WTC11 (cell line): Measurements from ENCODE around the gene RXRA. TPM values are rescaled to one million over a fixed set of nuclear protein-coding genes. Genes with fewer than 3 reads are reported as not detected.

Source experiments
- ATAC-seq: fragments of 200-7000 bp; cut with Tn5 transposase; 2 replicates; pipeline ENCODE4 v1.10.0; 2021; ENCODE audit warnings: mild to moderate bottlenecking, moderate library complexity
- CTCF ChIA-PET: fragments of 300-600 bp; sonication (Branson Sonifier 250); formaldehyde crosslinking; loops from one replicate; lab custom pipeline; 2021; ENCODE audit warnings: antibody characterized with exemption; lab: Charles Lee
- POLR2A ChIA-PET: fragments of 350-600 bp; sonication (Branson Sonifier 250); formaldehyde crosslinking; loops from one replicate; lab custom pipeline; 2021; ENCODE audit warnings: antibody characterized with exemption; lab: Charles Lee
- DNase-seq: peaks from one replicate; pipeline ENCODE4 v3.0.0; 2021; ENCODE audit warnings: low spot score
- H3K27ac Mint-ChIP-seq: 2 replicates; pipeline ENCODE4 v1.8.0; 2021; ENCODE audit warnings: mixed read lengths
- H3K27me3 Mint-ChIP-seq: 2 replicates; pipeline ENCODE4 v1.8.0; 2021; ENCODE audit warnings: low read depth, mild to moderate bottlenecking, moderate library complexity, mixed read lengths
- H3K36me3 Mint-ChIP-seq: 2 replicates; pipeline ENCODE4 v1.8.0; 2021; ENCODE audit warnings: mixed read lengths
- H3K4me1 Mint-ChIP-seq: 2 replicates; pipeline ENCODE4 v1.8.0; 2022; ENCODE audit warnings: mixed read lengths
- H3K4me3 Mint-ChIP-seq: 2 replicates; pipeline ENCODE4 v1.8.0; 2021; ENCODE audit warnings: mild to moderate bottlenecking, moderate library complexity, mixed read lengths
- H3K9me3 Mint-ChIP-seq: 2 replicates; pipeline ENCODE4 v1.8.0; 2021; ENCODE audit warnings: mixed read lengths
- CREB1 ChIP-seq: sonication (generic); formaldehyde crosslinking; IDR thresholded peaks from 2 replicates; pipeline ENCODE4 v1.8.0; 2023; ENCODE audit warnings: mild to moderate bottlenecking, missing genetic modification reagents
- FOXK1 ChIP-seq: sonication (generic); formaldehyde crosslinking; IDR thresholded peaks from 2 replicates; pipeline ENCODE4 v1.8.0; 2022; ENCODE audit warnings: mild to moderate bottlenecking, moderate library complexity, missing genetic modification reagents
- JUN ChIP-seq: sonication (generic); formaldehyde crosslinking; IDR thresholded peaks from 2 replicates; pipeline ENCODE4 v1.8.0; 2023; ENCODE audit warnings: mild to moderate bottlenecking, missing genetic modification reagents
- MYBL2 ChIP-seq: sonication (generic); formaldehyde crosslinking; IDR thresholded peaks from 2 replicates; pipeline ENCODE4 v1.8.1; 2023; ENCODE audit warnings: mild to moderate bottlenecking, moderate library complexity, missing genetic modification reagents
- NFYB ChIP-seq: sonication (generic); formaldehyde crosslinking; conservative IDR thresholded peaks from 2 replicates; pipeline ENCODE4 v1.8.0; 2022; ENCODE audit warnings: low read depth, missing genetic modification reagents
- RELA ChIP-seq: sonication (generic); formaldehyde crosslinking; IDR thresholded peaks from 2 replicates; pipeline ENCODE4 v1.8.1; 2022; ENCODE audit warnings: missing genetic modification reagents, mild to moderate bottlenecking, borderline replicate concordance
- RORB ChIP-seq: fragments of 250-450 bp; sonication (Bioruptor Pico); IDR thresholded peaks from 2 replicates; pipeline ENCODE4 v1.9.0; 2021; ENCODE audit warnings: mild to moderate bottlenecking
- SMAD3 ChIP-seq: sonication (generic); formaldehyde crosslinking; IDR thresholded peaks from 2 replicates; pipeline ENCODE4 v1.8.0; 2022; ENCODE audit warnings: missing genetic modification reagents, mild to moderate bottlenecking, borderline replicate concordance
- SP1 ChIP-seq: sonication (generic); formaldehyde crosslinking; conservative IDR thresholded peaks from 2 replicates; pipeline ENCODE4 v1.8.1; 2022; ENCODE audit warnings: missing genetic modification reagents
- TP53 ChIP-seq: sonication (generic); formaldehyde crosslinking; IDR thresholded peaks from 2 replicates; pipeline ENCODE4 v1.8.1; 2023; ENCODE audit warnings: mild to moderate bottlenecking, missing genetic modification reagents
- ZNF121 ChIP-seq: sonication (generic); formaldehyde crosslinking; IDR thresholded peaks from 2 replicates; pipeline ENCODE4 v1.8.0; 2023; ENCODE audit warnings: missing genetic modification reagents
- ZNF423 ChIP-seq: fragments of 250-450 bp; sonication (Bioruptor Pico); IDR thresholded peaks from 2 replicates; pipeline ENCODE4 v2.1.2; 2022; ENCODE audit warnings: mild to moderate bottlenecking, moderate library complexity
- ZNF671 ChIP-seq: fragments of 250-450 bp; sonication (Bioruptor Pico); IDR thresholded peaks from 2 replicates; pipeline ENCODE4 v1.8.0; 2021; ENCODE audit warnings: mild to moderate bottlenecking
- total RNA-seq: library from RNA; stranded (reverse); gene quantifications from 3 replicates; pipeline ENCODE4 v1.2.3, GENCODE V29; 2021
- TF ChIP-seq, protein P1 (sequence below): fragments of 250-450 bp; sonication (Bioruptor Pico); IDR thresholded peaks from 2 replicates; pipeline ENCODE4 v1.9.0; 2021; ENCODE audit warnings: mild to moderate bottlenecking, borderline replicate concordance
- TF ChIP-seq, protein P2 (sequence below): fragments of 250-450 bp; sonication (Bioruptor Pico); IDR thresholded peaks from 2 replicates; pipeline ENCODE4 v1.9.0; 2021; ENCODE audit warnings: mild to moderate bottlenecking
- TF ChIP-seq, protein P3 (sequence below): sonication (generic); formaldehyde crosslinking; IDR thresholded peaks from 2 replicates; pipeline ENCODE4 v1.8.1; 2022; ENCODE audit warnings: mild to moderate bottlenecking, moderate library complexity, missing genetic modification reagents
- TF ChIP-seq, protein P4 (sequence below): sonication (generic); formaldehyde crosslinking; IDR thresholded peaks from 2 replicates; pipeline ENCODE4 v1.8.1; 2023; ENCODE audit warnings: mild to moderate bottlenecking, missing genetic modification reagents, moderate library complexity
- TF ChIP-seq, protein P5 (sequence below): fragments of 200-600 bp; IDR thresholded peaks from 2 replicates; pipeline ENCODE4 v1.8.0; 2022; ENCODE audit warnings: antibody characterized with exemption
- TF ChIP-seq, protein P6 (sequence below): fragments of 250-450 bp; sonication (Bioruptor Pico); IDR thresholded peaks from 2 replicates; pipeline ENCODE4 v2.1.2; 2022; ENCODE audit warnings: mild to moderate bottlenecking, moderate library complexity
- TF ChIP-seq, protein P7 (sequence below): sonication (generic); formaldehyde crosslinking; IDR thresholded peaks from 2 replicates; pipeline ENCODE4 v1.8.0; 2023; ENCODE audit warnings: missing genetic modification reagents
- TF ChIP-seq, protein P8 (sequence below): fragments of 250-450 bp; sonication (Bioruptor Pico); IDR thresholded peaks from 2 replicates; pipeline ENCODE4 v1.8.0; 2021; ENCODE audit warnings: mild to moderate bottlenecking

The RXRA gene
- total RNA-seq, 1 experiment from 2014 or later: 27.5 TPM

DNA sequence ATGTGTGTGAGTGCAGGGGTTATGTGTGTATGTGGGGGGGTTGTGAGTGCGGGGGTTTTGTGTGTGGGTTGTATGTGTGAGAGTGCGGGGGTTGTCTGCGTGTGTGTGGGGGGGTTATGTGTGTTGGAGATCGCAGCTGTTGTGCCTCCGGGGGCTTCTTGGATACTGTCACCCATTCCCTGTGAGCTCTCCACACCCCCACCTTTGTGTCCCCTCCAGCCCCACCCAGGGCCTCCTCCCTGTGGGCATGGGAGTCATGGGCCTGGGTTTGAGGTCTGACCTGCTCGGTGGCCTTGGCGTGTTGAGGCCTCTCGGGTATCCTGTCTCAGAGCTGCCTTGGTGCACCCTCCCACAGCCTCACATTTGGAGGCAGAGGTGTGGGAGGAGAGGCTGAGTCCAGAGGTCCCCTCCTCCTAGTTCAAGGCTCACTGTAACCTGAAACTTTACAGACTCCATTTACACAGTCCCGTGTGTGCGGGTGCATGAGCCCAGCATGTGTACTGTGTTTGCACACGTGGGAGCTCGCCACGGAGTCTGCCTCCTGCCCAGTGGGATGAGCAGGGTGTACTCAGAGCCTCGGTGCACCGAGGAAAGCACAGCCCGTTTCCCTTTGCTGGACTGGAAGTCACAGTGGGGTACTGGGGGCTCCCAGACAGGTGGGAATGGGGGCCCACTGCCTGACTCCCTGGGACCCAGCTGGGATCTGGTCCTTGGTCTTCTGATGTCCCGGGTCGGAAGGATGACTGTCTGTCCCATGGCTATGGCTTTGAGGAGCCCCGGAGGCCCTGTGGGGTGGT, 43.4 kb downstream of the RXRA start (continued):
- TF ChIP-seq, protein P1, sequence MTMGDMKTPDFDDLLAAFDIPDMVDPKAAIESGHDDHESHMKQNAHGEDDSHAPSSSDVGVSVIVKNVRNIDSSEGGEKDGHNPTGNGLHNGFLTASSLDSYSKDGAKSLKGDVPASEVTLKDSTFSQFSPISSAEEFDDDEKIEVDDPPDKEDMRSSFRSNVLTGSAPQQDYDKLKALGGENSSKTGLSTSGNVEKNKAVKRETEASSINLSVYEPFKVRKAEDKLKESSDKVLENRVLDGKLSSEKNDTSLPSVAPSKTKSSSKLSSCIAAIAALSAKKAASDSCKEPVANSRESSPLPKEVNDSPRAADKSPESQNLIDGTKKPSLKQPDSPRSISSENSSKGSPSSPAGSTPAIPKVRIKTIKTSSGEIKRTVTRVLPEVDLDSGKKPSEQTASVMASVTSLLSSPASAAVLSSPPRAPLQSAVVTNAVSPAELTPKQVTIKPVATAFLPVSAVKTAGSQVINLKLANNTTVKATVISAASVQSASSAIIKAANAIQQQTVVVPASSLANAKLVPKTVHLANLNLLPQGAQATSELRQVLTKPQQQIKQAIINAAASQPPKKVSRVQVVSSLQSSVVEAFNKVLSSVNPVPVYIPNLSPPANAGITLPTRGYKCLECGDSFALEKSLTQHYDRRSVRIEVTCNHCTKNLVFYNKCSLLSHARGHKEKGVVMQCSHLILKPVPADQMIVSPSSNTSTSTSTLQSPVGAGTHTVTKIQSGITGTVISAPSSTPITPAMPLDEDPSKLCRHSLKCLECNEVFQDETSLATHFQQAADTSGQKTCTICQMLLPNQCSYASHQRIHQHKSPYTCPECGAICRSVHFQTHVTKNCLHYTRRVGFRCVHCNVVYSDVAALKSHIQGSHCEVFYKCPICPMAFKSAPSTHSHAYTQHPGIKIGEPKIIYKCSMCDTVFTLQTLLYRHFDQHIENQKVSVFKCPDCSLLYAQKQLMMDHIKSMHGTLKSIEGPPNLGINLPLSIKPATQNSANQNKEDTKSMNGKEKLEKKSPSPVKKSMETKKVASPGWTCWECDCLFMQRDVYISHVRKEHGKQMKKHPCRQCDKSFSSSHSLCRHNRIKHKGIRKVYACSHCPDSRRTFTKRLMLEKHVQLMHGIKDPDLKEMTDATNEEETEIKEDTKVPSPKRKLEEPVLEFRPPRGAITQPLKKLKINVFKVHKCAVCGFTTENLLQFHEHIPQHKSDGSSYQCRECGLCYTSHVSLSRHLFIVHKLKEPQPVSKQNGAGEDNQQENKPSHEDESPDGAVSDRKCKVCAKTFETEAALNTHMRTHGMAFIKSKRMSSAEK (CRISPR knock-in tag): no peak
- TF ChIP-seq FOXK1 (CRISPR knock-in tag) (no peak), ZNF671 (CRISPR knock-in tag) (no peak), ZNF423 (CRISPR knock-in tag) (no peak), RELA (no peak), SMAD3 (CRISPR knock-in tag) (no peak), JUN (CRISPR knock-in tag) (no peak), NFYB (CRISPR knock-in tag) (no peak)
- TF ChIP-seq, protein P2, sequence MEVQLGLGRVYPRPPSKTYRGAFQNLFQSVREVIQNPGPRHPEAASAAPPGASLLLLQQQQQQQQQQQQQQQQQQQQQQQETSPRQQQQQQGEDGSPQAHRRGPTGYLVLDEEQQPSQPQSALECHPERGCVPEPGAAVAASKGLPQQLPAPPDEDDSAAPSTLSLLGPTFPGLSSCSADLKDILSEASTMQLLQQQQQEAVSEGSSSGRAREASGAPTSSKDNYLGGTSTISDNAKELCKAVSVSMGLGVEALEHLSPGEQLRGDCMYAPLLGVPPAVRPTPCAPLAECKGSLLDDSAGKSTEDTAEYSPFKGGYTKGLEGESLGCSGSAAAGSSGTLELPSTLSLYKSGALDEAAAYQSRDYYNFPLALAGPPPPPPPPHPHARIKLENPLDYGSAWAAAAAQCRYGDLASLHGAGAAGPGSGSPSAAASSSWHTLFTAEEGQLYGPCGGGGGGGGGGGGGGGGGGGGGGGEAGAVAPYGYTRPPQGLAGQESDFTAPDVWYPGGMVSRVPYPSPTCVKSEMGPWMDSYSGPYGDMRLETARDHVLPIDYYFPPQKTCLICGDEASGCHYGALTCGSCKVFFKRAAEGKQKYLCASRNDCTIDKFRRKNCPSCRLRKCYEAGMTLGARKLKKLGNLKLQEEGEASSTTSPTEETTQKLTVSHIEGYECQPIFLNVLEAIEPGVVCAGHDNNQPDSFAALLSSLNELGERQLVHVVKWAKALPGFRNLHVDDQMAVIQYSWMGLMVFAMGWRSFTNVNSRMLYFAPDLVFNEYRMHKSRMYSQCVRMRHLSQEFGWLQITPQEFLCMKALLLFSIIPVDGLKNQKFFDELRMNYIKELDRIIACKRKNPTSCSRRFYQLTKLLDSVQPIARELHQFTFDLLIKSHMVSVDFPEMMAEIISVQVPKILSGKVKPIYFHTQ (CRISPR knock-in tag): no peak
- TF ChIP-seq, protein P3, sequence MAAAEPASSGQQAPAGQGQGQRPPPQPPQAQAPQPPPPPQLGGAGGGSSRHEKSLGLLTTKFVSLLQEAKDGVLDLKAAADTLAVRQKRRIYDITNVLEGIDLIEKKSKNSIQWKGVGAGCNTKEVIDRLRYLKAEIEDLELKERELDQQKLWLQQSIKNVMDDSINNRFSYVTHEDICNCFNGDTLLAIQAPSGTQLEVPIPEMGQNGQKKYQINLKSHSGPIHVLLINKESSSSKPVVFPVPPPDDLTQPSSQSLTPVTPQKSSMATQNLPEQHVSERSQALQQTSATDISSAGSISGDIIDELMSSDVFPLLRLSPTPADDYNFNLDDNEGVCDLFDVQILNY (CRISPR knock-in tag): no peak

DNA sequence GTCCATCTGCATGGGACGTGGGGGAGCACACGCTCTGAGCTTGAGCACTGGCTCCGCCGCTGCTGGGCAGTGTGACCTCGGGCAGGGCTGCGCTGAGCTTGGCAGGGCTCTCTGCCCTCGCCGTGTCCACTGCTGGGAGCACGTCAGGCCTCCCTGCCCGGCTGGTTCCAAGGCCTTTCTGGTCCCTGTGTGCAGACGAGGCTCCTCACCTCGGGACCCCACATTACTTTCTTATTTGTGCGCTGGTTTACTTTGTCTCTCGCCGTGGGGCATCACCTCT, 43.9 kb downstream of the RXRA start:
- H3K27me3 Mint-ChIP-seq: no peaks in the 10 kb centered on the region
- peaks cover 3% of the 10 kb centered on the region for H3K4me1 Mint-ChIP-seq
- no peaks in the 10 kb centered on the region for H3K9me3 Mint-ChIP-seq
- peak overlapping the region; percentile 43; the same call in 1 of the 2 replicates for H3K27ac Mint-ChIP-seq
- H3K4me3 Mint-ChIP-seq: no peak overlapping the region
- H3K36me3 Mint-ChIP-seq: no peaks in the 10 kb centered on the region
- no peak for ATAC-seq
- CTCF ChIA-PET: interaction anchor here (1.2 kb wide), 1 partner anchor 102 kb away, joined by 3 read pairs; no protein-coding TSS in a partner anchor
- DNase-seq: no peak
- no peak for TF ChIP-seq CREB1 (CRISPR knock-in tag)
- TF ChIP-seq, protein P4, sequence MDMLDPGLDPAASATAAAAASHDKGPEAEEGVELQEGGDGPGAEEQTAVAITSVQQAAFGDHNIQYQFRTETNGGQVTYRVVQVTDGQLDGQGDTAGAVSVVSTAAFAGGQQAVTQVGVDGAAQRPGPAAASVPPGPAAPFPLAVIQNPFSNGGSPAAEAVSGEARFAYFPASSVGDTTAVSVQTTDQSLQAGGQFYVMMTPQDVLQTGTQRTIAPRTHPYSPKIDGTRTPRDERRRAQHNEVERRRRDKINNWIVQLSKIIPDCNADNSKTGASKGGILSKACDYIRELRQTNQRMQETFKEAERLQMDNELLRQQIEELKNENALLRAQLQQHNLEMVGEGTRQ (CRISPR knock-in tag): no peak
- TF ChIP-seq, protein P5, sequence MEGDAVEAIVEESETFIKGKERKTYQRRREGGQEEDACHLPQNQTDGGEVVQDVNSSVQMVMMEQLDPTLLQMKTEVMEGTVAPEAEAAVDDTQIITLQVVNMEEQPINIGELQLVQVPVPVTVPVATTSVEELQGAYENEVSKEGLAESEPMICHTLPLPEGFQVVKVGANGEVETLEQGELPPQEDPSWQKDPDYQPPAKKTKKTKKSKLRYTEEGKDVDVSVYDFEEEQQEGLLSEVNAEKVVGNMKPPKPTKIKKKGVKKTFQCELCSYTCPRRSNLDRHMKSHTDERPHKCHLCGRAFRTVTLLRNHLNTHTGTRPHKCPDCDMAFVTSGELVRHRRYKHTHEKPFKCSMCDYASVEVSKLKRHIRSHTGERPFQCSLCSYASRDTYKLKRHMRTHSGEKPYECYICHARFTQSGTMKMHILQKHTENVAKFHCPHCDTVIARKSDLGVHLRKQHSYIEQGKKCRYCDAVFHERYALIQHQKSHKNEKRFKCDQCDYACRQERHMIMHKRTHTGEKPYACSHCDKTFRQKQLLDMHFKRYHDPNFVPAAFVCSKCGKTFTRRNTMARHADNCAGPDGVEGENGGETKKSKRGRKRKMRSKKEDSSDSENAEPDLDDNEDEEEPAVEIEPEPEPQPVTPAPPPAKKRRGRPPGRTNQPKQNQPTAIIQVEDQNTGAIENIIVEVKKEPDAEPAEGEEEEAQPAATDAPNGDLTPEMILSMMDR: no peak
- TF ChIP-seq ZNF121: no peak
- TF ChIP-seq, protein P6, sequence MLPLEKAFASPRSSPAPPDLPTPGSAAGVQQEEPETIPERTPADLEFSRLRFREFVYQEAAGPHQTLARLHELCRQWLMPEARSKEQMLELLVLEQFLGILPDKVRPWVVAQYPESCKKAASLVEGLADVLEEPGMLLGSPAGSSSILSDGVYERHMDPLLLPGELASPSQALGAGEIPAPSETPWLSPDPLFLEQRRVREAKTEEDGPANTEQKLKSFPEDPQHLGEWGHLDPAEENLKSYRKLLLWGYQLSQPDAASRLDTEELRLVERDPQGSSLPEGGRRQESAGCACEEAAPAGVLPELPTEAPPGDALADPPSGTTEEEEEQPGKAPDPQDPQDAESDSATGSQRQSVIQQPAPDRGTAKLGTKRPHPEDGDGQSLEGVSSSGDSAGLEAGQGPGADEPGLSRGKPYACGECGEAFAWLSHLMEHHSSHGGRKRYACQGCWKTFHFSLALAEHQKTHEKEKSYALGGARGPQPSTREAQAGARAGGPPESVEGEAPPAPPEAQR (CRISPR knock-in tag): no peak
- TF ChIP-seq, protein P7, sequence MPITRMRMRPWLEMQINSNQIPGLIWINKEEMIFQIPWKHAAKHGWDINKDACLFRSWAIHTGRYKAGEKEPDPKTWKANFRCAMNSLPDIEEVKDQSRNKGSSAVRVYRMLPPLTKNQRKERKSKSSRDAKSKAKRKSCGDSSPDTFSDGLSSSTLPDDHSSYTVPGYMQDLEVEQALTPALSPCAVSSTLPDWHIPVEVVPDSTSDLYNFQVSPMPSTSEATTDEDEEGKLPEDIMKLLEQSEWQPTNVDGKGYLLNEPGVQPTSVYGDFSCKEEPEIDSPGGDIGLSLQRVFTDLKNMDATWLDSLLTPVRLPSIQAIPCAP (CRISPR knock-in tag): no peak
- TF ChIP-seq JUN (CRISPR knock-in tag): no peak
- TF ChIP-seq, protein P8, sequence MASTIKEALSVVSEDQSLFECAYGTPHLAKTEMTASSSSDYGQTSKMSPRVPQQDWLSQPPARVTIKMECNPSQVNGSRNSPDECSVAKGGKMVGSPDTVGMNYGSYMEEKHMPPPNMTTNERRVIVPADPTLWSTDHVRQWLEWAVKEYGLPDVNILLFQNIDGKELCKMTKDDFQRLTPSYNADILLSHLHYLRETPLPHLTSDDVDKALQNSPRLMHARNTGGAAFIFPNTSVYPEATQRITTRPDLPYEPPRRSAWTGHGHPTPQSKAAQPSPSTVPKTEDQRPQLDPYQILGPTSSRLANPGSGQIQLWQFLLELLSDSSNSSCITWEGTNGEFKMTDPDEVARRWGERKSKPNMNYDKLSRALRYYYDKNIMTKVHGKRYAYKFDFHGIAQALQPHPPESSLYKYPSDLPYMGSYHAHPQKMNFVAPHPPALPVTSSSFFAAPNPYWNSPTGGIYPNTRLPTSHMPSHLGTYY (CRISPR knock-in tag): no peak
- TF ChIP-seq MYBL2 (CRISPR knock-in tag): no peak
- TF ChIP-seq RORB: no peak
- no peak for TF ChIP-seq SP1 (CRISPR knock-in tag)
- TF ChIP-seq TP53: no peak
- POLR2A ChIA-PET: no interaction called here
